Stimulated activated CD8-positive, alpha-beta memory T cell treated with anti-CD3 and anti-CD28 coated beads, Interleukin-15, amount 100 ng/mL, for 48 hours (primary cell): ENCODE measurements around the gene MED29.

Experiments used
- DNase-seq, 2 donors: peaks; one replicate each; pipeline ENCODE4 v3.0.0-alpha.2; 2020; ENCODE audit warnings: low read depth in 2 of 2

Gene MED29

DNA sequence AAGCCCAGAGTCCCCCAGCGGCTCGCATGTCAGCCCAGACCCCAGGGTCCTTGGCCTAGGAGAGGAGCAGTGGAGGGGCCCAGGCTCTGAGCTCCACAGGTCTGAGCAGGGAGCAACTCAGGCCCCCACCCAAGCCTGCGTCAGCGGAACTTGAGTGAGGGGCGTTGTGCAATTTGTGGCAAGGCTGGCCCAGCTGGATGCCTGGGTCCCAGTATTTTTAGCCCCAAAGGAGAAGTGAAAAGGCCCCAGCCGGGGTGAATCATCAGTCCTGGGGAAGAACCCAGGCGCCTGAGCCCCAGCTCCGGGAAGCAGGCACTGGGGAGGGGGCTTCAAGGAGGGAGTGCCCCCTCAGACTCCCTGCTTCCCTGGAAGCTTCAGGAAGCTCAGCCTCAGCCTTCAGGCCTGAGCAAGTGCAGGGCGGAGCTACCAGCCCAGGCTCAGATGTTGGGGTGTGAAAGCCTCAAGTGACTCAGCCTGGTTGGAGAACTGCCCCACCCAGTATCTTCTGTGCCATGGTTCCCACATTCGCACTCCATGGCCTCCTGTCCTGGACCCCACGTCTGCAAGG lies 7.2 kb downstream of the MED29 start:
- peak in 1 of 2 donors; percentile 42 for DNase-seq

DNA sequence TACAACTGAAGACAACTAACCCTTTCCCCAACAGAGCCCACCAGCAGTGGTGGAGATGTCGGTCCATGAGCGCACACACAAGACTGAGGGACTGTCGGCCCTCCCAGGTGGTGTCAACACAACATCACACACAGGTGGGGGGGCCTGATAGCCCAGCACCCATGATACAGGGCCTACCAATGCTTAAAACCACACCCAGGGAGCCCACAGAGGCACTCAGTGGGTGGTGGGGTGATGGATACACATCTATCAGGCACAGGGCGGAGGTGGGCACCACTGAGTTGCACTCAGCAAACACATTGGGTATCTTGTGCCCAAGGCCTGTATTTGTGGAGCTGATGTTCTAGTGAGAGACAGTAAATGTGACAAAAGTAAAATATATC lies 8.5 kb downstream of the MED29 start:
- DNase-seq = no peak

- no peak for DNase-seq
These were observed 8.9 kb downstream of the MED29 start for GRCh38 chr19:39400061-39400460.

DNA sequence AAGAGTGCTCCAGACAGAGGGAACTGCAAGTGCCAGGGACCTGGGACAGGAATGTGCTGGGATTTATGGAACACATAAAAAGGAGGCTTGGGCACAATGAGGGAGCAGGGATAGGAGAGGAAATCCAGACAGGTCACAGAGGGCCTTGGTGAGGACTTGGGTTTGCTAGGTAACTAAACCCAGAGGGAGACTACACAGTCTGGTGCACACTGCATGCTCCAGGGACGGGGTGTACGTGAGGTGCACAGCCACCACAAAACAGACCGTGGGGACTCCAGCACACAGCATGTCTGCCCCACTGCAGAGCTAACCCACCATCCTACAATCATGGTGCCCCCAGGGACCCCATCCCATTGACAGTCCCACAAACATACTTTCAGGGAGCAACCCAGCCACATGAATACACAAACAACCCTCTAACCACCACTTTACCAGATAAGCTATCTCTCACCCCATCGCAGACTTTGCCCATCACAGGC lies 9.9 kb downstream of the MED29 start:
- no peak for DNase-seq

GRCh38 chr19:39401549-39402345 lies 10.6 kb downstream of the MED29 start:
- peak; percentile 84 to 86 for DNase-seq

- DNase-seq = peak; percentile 81 to 82
These were observed 11.4 kb downstream of the MED29 start for GRCh38 chr19:39402346-39403300.

- DNase-seq = peak; percentile 94 to 95
These were observed 12.4 kb downstream of the MED29 start for GRCh38 chr19:39403331-39404312.

DNA sequence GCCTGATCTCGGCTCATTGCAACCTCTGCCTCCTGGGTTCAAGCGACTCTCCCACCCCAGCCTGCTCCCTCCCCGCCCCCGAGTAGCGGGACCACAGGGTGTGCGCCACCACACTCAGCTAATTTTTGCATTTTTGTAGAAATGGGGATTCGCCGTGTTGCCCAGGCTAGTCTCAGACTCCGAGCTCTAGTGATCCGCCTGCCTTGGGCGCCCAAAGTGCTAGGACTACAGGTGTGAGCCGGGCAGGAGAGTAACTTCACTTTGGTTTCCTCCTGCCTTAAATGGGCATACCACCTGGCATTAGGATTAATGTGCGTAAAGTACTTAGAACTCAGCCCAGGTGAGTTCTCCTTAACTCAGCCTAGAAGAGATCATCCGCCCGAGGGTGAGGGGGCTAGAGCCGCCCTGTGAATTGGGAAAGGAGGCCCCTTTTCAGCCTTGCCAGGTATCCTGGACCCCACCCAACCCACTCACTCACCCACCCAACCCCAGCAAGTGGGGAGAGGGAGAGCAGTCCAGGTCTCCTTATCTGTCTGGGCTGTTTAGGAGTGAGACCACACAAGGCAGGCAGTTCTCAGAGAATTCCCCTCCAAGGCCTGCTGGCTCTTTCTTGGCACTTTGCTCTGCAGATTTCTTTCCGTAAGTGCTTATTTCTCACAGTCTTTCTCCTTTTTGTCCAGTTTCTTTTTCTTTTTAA lies 14.2 kb downstream of the MED29 start:
- no peak for DNase-seq

DNA sequence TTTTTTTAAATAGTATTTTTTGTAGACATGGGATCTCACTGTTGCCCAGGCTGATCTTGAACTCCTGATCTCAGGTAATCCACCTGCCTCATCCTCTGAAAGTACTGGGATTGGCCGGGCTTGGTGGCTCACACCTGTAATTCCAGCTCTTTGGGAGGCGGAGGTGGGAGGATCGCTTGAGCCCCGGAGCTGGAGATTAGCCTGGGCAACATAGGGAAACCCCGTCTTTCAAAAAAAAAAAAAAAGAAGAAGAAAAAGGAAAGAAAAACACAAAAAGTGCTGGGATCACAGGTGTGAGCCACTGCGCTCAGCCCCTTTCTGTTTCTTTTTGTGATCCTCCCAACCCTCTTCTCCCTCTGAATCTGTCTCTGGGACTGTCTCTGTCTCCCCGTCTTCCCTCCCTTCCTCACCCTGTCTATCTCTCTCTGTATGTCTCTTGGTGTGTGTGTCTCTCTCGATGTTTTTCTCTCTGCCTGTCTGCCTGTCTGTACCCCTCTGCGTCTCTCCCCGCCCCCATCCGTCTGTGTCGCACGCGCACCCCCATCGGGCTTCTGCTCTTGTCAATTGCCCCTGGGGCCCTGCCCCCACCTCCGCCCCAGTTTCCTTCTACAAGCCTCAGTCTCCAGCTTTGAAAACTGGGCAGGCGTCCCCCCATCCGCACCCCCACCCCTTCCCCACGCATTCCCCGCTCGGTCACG lies 14.9 kb downstream of the MED29 start:
- peak; percentile 70 to 79 for DNase-seq

GRCh38 chr19:39406656-39407409 lies 15.7 kb downstream of the MED29 start, which contains the start of gene ZFP36:
Gene ZFP36, plus strand, starts transcription at chr19:39406847. Its CDS starts 58 bp downstream, at chr19:39406905.
- peak; percentile 75 to 77 for DNase-seq

DNA sequence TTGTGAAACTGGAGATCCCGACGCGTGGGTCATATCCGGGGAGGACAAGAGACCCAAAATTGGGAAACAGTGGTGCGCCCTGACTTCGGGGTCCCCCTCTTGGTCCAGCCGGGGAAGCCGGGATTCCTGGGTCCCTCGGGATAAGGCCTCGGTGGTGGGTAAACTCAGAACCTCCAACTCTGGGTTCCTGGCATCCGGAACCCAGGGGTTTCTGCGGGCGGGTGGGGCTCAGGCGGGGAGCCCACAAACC lies 16.2 kb downstream of the MED29 start:
- DNase-seq = no peak

DNA sequence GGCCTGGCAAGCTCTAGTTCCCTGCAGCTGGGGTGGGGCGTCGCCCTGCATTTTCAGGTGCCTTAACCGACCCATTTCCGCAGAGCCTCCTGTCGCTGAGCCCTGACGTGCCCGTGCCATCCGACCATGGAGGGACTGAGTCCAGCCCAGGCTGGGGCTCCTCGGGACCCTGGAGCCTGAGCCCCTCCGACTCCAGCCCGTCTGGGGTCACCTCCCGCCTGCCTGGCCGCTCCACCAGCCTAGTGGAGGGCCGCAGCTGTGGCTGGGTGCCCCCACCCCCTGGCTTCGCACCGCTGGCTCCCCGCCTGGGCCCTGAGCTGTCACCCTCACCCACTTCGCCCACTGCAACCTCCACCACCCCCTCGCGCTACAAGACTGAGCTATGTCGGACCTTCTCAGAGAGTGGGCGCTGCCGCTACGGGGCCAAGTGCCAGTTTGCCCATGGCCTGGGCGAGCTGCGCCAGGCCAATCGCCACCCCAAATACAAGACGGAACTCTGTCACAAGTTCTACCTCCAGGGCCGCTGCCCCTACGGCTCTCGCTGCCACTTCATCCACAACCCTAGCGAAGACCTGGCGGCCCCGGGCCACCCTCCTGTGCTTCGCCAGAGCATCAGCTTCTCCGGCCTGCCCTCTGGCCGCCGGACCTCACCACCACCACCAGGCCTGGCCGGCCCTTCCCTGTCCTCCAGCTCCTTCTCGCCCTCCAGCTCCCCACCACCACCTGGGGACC lies 16.6 kb downstream of the MED29 start:
- peak in 1 of 2 donors; percentile 44 for DNase-seq

- DNase-seq = no peak
These were observed 17.4 kb downstream of the MED29 start for GRCh38 chr19:39408392-39409207.

GRCh38 chr19:39409208-39410016 lies 18.2 kb downstream of the MED29 start:
- DNase-seq = peak; percentile 69 to 80

GRCh38 chr19:39410017-39410830 lies 19.0 kb downstream of the MED29 start:
- DNase-seq = peak in 1 of 2 donors; percentile 48

DNA sequence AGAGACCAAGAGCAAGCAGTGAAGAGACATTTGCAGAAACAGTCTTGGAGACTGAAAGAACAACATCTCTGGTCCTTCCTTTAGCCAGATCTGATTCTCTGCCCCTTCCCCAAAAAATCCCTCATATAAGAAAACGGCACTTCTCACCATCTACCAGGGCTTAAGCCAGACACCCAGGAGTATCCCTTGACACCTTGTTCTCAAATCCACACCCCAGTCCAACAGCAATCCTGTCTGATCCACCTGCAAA lies 19.6 kb downstream of the MED29 start:
- no peak for DNase-seq
